Activated CD8-positive, alpha-beta T cell treated with anti-CD3 and anti-CD28 coated beads, Interleukin-2, amount 10 ng/mL, durations not matched to agents 7 days and 5 days (primary cell): Measurements from ENCODE around the gene NIM1K. TPM values are rescaled to one million over a fixed set of nuclear protein-coding genes. Genes with fewer than 3 reads are reported as not detected.
A peak's percentile ranks its signal among the peaks of the same experiment; 100 is the strongest.

ENCODE experiments used
- ATAC-seq: fragments of 150-1000 bp; cut with Tn5 transposase; one replicate; pipeline ENCODE4 v1.10.0; 2021; ENCODE audit warnings: moderate library complexity
- CTCF ChIA-PET: fragments of 350-600 bp; sonication (Branson Sonifier 250); formaldehyde crosslinking; loops from one replicate; lab custom pipeline; 2021; ENCODE audit warnings: antibody characterized with exemption; lab: Charles Lee
- POLR2A ChIA-PET: fragments of 350-600 bp; sonication (Branson Sonifier 250); formaldehyde crosslinking; loops from one replicate; lab custom pipeline; 2021; ENCODE audit warnings: antibody characterized with exemption; lab: Charles Lee
- DNase-seq: peaks from one replicate; pipeline ENCODE4 v3.0.0-alpha.2; 2020
- H3K27ac Mint-ChIP-seq: one replicate; pipeline ENCODE4 v1.8.0; 2021; ENCODE audit warnings: mild to moderate bottlenecking, mixed read lengths
- H3K27me3 Mint-ChIP-seq: one replicate; pipeline ENCODE4 v1.8.0; 2021; ENCODE audit warnings: low read depth, mixed read lengths
- H3K36me3 Mint-ChIP-seq: one replicate; pipeline ENCODE4 v1.8.0; 2021; ENCODE audit warnings: low read depth, mixed read lengths
- H3K4me1 Mint-ChIP-seq: one replicate; pipeline ENCODE4 v1.8.0; 2021; ENCODE audit warnings: low read depth, mixed read lengths
- H3K4me3 Mint-ChIP-seq: one replicate; pipeline ENCODE4 v1.8.0; 2021; ENCODE audit warnings: mild to moderate bottlenecking, mixed read lengths
- H3K9me3 Mint-ChIP-seq: one replicate; pipeline ENCODE4 v1.8.0; 2022; ENCODE audit warnings: mixed read lengths; ENCODE audit not compliant: insufficient read depth
- total RNA-seq, 2 experiments: library from RNA; stranded (reverse); gene quantifications; one replicate each; pipeline ENCODE4 v1.2.3, GENCODE V29; 2021

The NIM1K gene
- total RNA-seq, 2 experiments from 2014 or later: 0.50 to 0.61 TPM

DNA sequence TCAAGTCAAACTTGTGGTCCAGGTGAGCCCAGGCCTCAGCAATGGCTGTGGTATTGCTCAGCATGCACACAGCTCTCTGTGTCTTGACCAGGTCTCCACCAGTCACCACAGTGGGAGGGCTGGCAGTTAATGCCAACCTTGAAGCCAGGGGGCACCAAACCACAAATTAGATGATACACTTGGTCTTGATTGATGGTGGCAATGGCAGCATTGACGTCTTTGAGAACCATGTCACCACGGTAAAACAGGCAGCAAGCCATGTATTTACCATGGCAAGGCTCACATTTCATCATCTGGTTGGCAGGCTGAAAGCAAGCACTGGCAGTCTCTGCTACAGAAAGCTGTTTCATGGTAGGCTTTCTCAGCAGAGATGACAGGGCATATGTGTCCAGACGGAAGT lies 40.0 kb downstream of the NIM1K start:
- Mint-ChIP-seq H3K27ac (no peak overlapping the region), H3K36me3 (no peaks in the 10 kb centered on the region), H3K27me3 (no peaks in the 10 kb centered on the region), H3K4me3 (no peak overlapping the region), H3K9me3 (no peaks in the 10 kb centered on the region), H3K4me1 (peaks cover 7% of the 10 kb centered on the region)
- ChIA-PET POLR2A (no interaction called here), CTCF (interaction anchor here (0.7 to 2.0 kb wide), 3 partner anchors 73 to 158 kb away, joined by 3 to 6 read pairs (median 4); no protein-coding TSS in a partner anchor)
- no peak for DNase-seq
- no peak for ATAC-seq

DNA sequence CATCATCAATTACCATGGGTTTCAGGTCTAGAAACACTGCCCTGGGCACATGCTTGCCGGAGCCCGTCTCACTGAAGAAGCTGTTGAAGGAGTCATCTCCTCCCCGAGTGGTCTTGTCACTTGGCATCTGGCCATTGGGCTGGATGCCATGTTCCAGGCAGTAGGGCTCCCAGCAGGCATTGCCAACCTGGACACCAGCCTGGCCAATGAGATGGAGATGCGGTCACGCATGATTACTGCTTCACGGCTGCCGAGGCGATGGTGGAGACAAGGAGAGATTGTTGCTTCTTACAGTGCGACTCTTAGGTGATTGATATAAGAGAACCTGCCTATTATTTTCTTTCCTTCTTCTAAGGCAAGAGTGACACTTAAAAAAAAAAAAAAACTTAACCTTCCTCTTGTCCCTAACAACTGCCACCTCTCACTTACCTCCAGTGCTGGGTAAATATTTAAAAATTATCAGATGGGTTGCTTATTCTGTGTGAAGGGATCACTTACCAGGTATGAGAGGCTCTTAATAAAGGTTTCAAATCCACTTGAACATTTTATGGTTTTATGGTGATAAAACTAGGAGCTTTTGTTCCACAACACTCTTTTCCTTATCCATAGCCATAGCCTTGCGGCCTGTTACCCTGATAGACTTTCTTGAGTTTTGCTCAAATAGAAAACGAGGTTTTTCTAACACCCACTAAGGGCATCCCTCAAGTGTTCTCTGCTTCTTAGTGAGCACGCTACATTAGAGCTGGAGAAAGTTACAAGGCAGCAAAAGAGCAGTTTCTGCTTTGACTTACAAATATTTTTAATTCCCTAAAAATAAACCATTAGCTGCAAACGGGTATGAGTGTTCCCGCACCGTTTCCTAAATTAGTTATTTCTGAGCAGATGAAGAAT lies 41.2 kb downstream of the NIM1K start:
- no peak overlapping the region for H3K27ac Mint-ChIP-seq
- H3K9me3 Mint-ChIP-seq: no peaks in the 10 kb centered on the region
- no peaks in the 10 kb centered on the region for H3K36me3 Mint-ChIP-seq
- H3K27me3 Mint-ChIP-seq: no peaks in the 10 kb centered on the region
- no peak overlapping the region for H3K4me3 Mint-ChIP-seq
- ChIA-PET POLR2A (interaction anchor here (0.6 kb wide), 1 partner anchor 38 kb away, joined by 3 read pairs; no protein-coding TSS in a partner anchor), CTCF (interaction anchor here (0.7 to 2.0 kb wide), 6 partner anchors 72 to 251 kb away, joined by 3 to 6 read pairs (median 4); partner anchors contain the start of gene HMGCS1)
- ATAC-seq: no peak
- no peak for DNase-seq
- peaks cover 7% of the 10 kb centered on the region for H3K4me1 Mint-ChIP-seq

DNA sequence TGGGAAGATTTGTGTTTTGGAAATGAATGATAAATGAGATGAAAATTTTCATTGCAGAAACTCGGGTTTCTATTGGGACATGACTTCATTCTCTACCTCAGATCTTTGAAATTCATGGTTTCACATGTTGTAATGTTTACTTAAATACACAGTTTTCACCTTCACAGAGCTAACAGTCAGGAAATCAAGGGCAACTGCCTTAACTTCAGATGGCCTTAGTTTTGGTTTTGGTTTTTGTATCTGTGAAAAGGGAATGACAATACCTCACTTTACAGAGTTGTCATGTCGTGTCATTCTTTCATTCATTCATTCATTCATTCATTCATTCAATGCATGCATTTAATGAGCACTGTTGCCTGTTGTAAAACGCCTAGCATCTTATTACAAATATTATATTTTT lies 41.9 kb downstream of the NIM1K start:
- ATAC-seq (peak; percentile 49), DNase-seq (no peak)
- H3K27me3 Mint-ChIP-seq: peaks cover 2% of the 10 kb centered on the region
- POLR2A ChIA-PET: interaction anchor here (0.6 kb wide), 1 partner anchor 39 kb away, joined by 3 read pairs; no protein-coding TSS in a partner anchor
- no peak overlapping the region for H3K4me3 Mint-ChIP-seq
- H3K9me3 Mint-ChIP-seq: no peaks in the 10 kb centered on the region
- peaks cover 7% of the 10 kb centered on the region for H3K4me1 Mint-ChIP-seq
- no peaks in the 10 kb centered on the region for H3K36me3 Mint-ChIP-seq
- CTCF ChIA-PET: interaction anchor here (0.7 to 2.0 kb wide), 5 partner anchors 72 to 250 kb away, joined by 3 to 6 read pairs (median 5); partner anchors contain the start of gene HMGCS1
- H3K27ac Mint-ChIP-seq: no peak overlapping the region

DNA sequence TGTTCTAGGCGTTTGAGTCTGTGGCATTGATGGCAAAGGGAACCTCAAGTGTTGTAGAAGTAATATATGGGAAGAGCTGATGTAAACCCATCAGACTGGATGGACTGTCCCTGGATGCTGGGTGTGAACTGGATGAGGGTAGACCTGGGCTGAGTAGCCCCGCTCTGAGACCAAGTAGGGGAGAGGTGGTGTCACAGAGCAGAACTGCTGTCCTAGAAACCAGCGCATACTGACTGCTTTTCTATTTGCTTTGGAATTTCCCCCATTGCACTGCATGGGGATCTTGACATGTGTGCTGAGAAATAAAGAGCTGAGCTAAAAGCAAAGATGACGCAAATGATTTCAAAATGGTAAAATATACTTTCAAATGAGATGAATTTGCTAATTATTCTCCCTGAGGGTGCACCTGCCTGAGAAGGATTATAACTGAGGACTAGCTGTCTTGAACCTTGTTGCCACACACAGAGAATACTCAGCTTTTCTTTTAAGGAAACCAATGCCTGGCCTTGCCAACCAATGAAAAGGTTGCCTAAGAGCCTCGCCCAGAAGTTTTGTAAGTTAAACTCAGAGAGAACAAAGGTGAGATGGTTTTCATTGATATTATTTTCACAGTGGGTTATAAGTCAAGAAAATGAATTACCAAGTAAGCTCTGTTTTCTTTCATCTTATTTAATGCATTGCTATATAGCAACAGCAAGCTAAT lies 44.8 kb downstream of the NIM1K start:
- H3K9me3 Mint-ChIP-seq: no peaks in the 10 kb centered on the region
- ChIA-PET POLR2A (interaction anchor here (1.0 to 1.1 kb wide), 2 partner anchors 116 to 247 kb away, joined by 3 to 6 read pairs; partner anchors contain the start of genes TMEM267 and ZNF131), CTCF (interaction anchor here (1.4 to 1.8 kb wide), 2 partner anchors 9 to 153 kb away, joined by 4 to 10 read pairs; no protein-coding TSS in a partner anchor)
- no peak overlapping the region for H3K4me3 Mint-ChIP-seq
- H3K36me3 Mint-ChIP-seq: no peaks in the 10 kb centered on the region
- DNase-seq (no peak), ATAC-seq (no peak)
- peaks cover 2% of the 10 kb centered on the region for H3K27me3 Mint-ChIP-seq
- no peak overlapping the region for H3K27ac Mint-ChIP-seq
- H3K4me1 Mint-ChIP-seq: peaks cover 7% of the 10 kb centered on the region

DNA sequence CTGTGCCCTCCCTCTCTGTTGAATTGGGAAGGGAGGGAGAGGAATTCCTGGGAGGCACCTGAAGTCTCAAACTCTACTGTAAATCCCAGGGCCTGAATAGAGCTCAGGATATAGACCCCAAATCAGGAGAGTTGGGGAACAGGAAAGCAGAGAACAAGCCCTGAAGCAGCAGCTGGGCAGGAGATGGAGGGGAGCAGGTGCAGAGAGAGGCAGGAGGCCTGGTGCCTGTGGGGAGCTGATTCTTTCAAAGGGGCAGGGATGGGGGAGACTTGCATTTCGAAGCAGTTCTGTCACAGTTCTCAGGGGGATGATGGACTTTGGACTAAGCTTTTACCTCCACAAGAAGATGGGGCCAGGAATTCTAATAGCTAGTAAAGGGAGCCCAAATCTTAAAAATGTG lies 50.2 kb downstream of the NIM1K start:
- Mint-ChIP-seq H3K4me1 (no peaks in the 10 kb centered on the region), H3K27ac (no peak overlapping the region), H3K4me3 (no peak overlapping the region), H3K27me3 (peaks cover 10% of the 10 kb centered on the region), H3K36me3 (no peaks in the 10 kb centered on the region), H3K9me3 (no peaks in the 10 kb centered on the region)
- ChIA-PET POLR2A (no interaction called here), CTCF (no interaction called here)
- DNase-seq (no peak), ATAC-seq (no peak)

DNA sequence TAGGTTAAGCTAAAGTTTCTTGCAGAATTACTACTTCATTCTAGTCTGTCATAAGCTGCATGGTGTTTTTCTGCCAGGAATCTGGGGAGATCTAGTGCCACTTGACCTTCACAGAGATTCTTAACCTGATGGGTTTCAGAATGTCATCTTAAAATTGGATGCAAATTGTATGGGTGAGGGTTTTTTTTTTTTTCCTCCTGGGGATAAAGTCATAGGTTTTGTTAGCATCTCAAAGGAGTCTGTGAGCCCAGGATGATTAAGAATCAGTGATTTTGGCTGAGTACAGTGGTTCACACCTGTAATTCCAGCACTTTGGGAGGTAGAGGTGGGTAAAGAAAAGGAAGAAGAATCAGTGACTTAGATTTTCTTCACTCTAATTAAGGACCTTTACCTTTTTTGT lies 51.2 kb downstream of the NIM1K start:
- Mint-ChIP-seq H3K36me3 (no peaks in the 10 kb centered on the region), H3K27me3 (peaks cover 10% of the 10 kb centered on the region), H3K4me1 (no peaks in the 10 kb centered on the region), H3K4me3 (no peak overlapping the region), H3K9me3 (no peaks in the 10 kb centered on the region), H3K27ac (no peak overlapping the region)
- ChIA-PET CTCF (no interaction called here), POLR2A (no interaction called here)
- no peak for DNase-seq
- ATAC-seq: no peak

DNA sequence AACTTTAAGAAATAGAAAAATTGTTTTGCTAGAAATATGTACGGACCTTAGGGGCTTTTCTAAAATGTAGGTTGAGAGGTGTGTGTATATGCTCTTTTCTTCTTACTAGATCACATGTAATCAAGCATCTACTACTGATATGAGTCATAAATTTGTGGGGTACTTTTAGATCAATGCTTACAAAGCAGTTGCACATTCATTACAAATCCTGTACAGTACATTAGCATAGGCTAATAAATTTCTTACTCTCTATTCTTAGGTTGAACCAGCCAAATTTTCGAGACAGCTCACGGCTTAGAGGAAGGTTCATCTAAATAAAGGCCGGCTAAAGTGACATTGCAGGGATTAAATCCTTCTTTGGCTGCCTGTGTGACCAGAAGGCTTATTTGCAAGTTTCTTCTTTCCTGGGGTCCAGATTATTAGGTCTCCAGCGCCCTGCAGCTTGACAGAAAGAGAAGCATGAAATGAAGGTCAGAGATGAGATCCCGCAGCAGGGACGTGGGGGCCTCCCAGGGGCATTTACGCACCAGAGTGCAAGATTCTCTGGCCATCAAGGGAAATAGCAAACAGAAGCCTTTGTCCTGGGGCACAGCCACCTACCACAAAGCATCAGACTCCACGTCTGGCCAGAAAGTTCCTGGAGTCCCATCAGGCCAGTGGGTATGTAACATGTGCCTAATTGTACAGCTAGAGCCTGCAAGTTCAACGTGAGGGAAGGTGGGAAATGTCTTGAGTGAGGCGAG lies 53.0 kb downstream of the NIM1K start:
- ATAC-seq (no peak), DNase-seq (no peak)
- Mint-ChIP-seq H3K27ac (no peak overlapping the region), H3K4me3 (no peak overlapping the region), H3K9me3 (no peaks in the 10 kb centered on the region), H3K27me3 (peaks cover 8% of the 10 kb centered on the region), H3K4me1 (no peaks in the 10 kb centered on the region), H3K36me3 (no peaks in the 10 kb centered on the region)
- ChIA-PET POLR2A (no interaction called here), CTCF (no interaction called here)

DNA sequence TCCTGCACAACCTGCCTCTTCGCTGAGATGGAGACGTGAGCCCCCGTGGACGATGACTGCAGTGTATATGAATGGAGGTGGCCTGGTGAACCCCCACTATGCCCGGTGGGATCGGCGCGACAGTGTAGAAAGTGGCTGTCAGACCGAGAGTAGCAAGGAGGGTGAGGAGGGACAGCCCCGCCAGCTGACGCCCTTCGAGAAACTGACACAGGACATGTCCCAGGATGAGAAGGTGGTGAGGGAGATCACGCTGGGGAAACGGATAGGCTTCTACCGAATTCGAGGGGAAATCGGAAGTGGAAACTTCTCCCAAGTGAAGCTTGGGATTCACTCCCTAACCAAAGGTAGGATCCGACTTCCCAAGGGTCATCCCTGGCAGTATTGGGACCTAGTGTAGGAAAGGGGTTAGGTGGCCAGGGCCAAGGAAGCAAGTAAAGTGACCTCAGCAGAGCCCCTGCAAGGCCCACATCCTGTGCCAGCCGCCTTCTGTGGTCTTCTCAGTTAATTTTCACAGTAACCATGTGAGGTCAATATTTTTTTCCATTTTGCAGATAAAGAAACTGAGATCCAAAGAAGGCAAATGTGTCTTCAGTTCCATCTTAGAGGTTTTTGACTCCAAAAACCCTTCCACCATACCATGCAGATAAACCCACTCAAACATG lies 53.8 kb downstream of the NIM1K start:
- ChIA-PET CTCF (no interaction called here), POLR2A (no interaction called here)
- DNase-seq (no peak), ATAC-seq (no peak)
- H3K27ac Mint-ChIP-seq: no peak overlapping the region
- no peaks in the 10 kb centered on the region for H3K36me3 Mint-ChIP-seq
- H3K9me3 Mint-ChIP-seq: no peaks in the 10 kb centered on the region
- H3K27me3 Mint-ChIP-seq: peaks cover 13% of the 10 kb centered on the region
- H3K4me3 Mint-ChIP-seq: no peak overlapping the region
- no peaks in the 10 kb centered on the region for H3K4me1 Mint-ChIP-seq

DNA sequence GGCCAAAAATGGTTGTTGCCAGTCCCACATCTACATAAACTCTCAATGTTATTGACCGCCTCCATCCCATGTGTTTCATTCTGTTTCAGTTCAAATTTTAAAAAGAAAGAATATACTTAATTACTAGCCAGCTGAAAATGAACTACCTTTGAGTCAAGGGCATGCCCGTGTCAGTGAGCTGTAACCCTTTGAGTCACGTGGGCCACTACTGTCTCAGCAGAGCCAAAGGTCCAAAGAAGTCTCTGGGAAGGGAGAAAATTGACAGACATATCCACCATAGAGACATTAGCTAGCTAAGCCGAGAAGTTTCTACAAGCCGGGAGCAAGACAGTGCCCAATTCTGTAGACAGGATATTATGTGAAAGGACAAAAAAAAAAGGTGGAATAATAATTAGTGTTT lies 59.7 kb downstream of the NIM1K start:
- Mint-ChIP-seq H3K9me3 (no peaks in the 10 kb centered on the region), H3K4me3 (no peak overlapping the region), H3K27ac (no peak overlapping the region), H3K36me3 (no peaks in the 10 kb centered on the region), H3K27me3 (peaks cover 24% of the 10 kb centered on the region), H3K4me1 (no peaks in the 10 kb centered on the region)
- ChIA-PET CTCF (no interaction called here), POLR2A (no interaction called here)
- ATAC-seq (no peak), DNase-seq (no peak)

DNA sequence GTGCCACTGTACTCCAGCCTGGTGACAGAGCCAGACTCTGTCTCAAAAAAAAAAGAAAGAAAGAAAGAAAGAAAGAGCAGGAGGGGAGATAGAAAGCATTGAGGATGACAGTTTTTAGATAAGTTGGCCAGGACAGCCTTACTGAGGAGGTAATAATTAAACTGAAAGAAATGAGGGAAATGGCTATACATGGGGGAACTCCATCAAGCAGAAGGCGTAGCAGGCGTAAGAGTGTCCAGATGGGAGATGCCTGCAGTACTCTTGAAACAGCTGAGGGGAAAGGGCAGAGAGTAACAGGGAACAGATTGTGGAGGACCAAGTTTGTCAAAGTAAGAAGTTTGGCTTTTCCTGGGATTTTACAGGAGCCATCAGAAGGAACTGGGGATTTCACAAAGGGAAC lies 63.7 kb downstream of the NIM1K start:
- no peak overlapping the region for H3K4me3 Mint-ChIP-seq
- H3K9me3 Mint-ChIP-seq: no peaks in the 10 kb centered on the region
- no peak for DNase-seq
- no peak for ATAC-seq
- no peaks in the 10 kb centered on the region for H3K4me1 Mint-ChIP-seq
- ChIA-PET POLR2A (no interaction called here), CTCF (no interaction called here)
- peaks cover 30% of the 10 kb centered on the region for H3K27me3 Mint-ChIP-seq
- no peak overlapping the region for H3K27ac Mint-ChIP-seq
- no peaks in the 10 kb centered on the region for H3K36me3 Mint-ChIP-seq
